GM12891 (cell line): ENCODE data around the gene CLPTM1.
"Not testable (repeated sequence)": the region's sequence is repeated elsewhere in the genome, so short reads cannot be mapped to it uniquely, and the experiment has no call there.

Source experiments
- POLR2A ChIP-seq: IDR thresholded peaks from 2 replicates; pipeline ENCODE4 v1.6.1; 2011; ENCODE audit warnings: low read depth, low read length, control low read depth
- POLR2AphosphoS5 ChIP-seq: IDR thresholded peaks from 2 replicates; pipeline ENCODE4 v1.6.1; 2011; ENCODE audit warnings: low read depth, low read length, control low read depth

GRCh38 chr19:44999131-44999925, 44.1 kb downstream of the CLPTM1 start:
- TF ChIP-seq POLR2AphosphoS5, POLR2A: not testable (repeated sequence)
